A673 (cell line): ENCODE results near the gene TGDS. TPM values are rescaled to one million over a fixed set of nuclear protein-coding genes. Genes with fewer than 3 reads are reported as not detected.

ENCODE experiments used
- BruUV-seq: library from RNA; stranded (reverse); fragments of 400-500 nt; replicated peaks from 2 replicates; lab custom pipeline; 2021; lab: Mats Ljungman, UMichigan
- CTCF ChIA-PET: fragments of 300-600 bp; sonication (Branson Sonifier 250); formaldehyde crosslinking; loops from one replicate; lab custom pipeline; 2022; ENCODE audit warnings: antibody characterized with exemption; lab: Charles Lee
- POLR2A ChIA-PET: fragments of 300-600 bp; sonication (Branson Sonifier 250); formaldehyde crosslinking; loops from one replicate; lab custom pipeline; 2022; ENCODE audit warnings: antibody characterized with exemption; ENCODE audit not compliant: low non-redundant PET; lab: Charles Lee
- DNase-seq: peaks from one replicate; pipeline ENCODE4 v3.0.0-alpha.2; 2015; ENCODE audit warnings: low spot score
- H3K27ac ChIP-seq: fragments of 200-600 bp; sonication (generic); 2 replicates; pipeline ENCODE4 v1.5.1; 2016; ENCODE audit warnings: mixed run types, low read depth, mild to moderate bottlenecking, mixed read lengths, antibody characterized with exemption, low read length; ENCODE audit not compliant: poor library complexity, severe bottlenecking
- H3K27me3 ChIP-seq: fragments of 200-600 bp; sonication (generic); replicated peaks from 2 replicates; pipeline ENCODE4 v1.6.1; 2017; ENCODE audit warnings: mixed run types, low read depth, mild to moderate bottlenecking, mixed read lengths, antibody characterized with exemption, low read length; ENCODE audit not compliant: insufficient read depth, poor library complexity
- H3K36me3 ChIP-seq: fragments of 200-600 bp; sonication (generic); 2 replicates; pipeline ENCODE4 v1.6.1; 2016; ENCODE audit warnings: mixed run types, mild to moderate bottlenecking, mixed read lengths, antibody characterized with exemption, low read length; ENCODE audit not compliant: insufficient read depth, poor library complexity, severe bottlenecking
- H3K4me1 ChIP-seq: fragments of 200-600 bp; sonication (generic); 2 replicates; pipeline ENCODE4 v1.6.1; 2017; ENCODE audit warnings: mixed run types, mild to moderate bottlenecking, mixed read lengths, antibody characterized with exemption, low read length; ENCODE audit not compliant: insufficient read depth, poor library complexity, severe bottlenecking
- H3K4me3 ChIP-seq: fragments of 200-600 bp; sonication (generic); 2 replicates; pipeline ENCODE4 v1.5.1; 2016; ENCODE audit warnings: low read depth, mixed run types, mild to moderate bottlenecking, mixed read lengths, low read length; ENCODE audit not compliant: poor library complexity, severe bottlenecking
- H3K9me3 ChIP-seq: fragments of 200-600 bp; sonication (generic); 2 replicates; pipeline ENCODE4 v1.6.1; 2016; ENCODE audit warnings: mixed run types, low read depth, mild to moderate bottlenecking, mixed read lengths, antibody characterized with exemption, low read length; ENCODE audit not compliant: poor library complexity, severe bottlenecking
- CTCF ChIP-seq: fragments of 300-800, 200-600 bp; sonication (generic); conservative IDR thresholded peaks from 2 replicates; pipeline ENCODE4 v1.5.1; 2017; ENCODE audit warnings: low read depth, mild to moderate bottlenecking, antibody characterized with exemption, low read length, moderate library complexity, mixed read lengths
- EZH2 ChIP-seq: fragments of 200-600 bp; sonication (generic); IDR thresholded peaks from 2 replicates; pipeline ENCODE4 v1.6.1; 2017; ENCODE audit warnings: borderline replicate concordance, low read depth, mild to moderate bottlenecking, mixed read lengths, antibody characterized with exemption, low read length; ENCODE audit not compliant: poor library complexity, severe bottlenecking
- intact Hi-C: fragments of 100-400 bp; cut with micrococcal nuclease; formaldehyde crosslinking; loops from one replicate; pipeline ENCODE4 v1.10.0; 2022; ENCODE audit not compliant: unreplicated experiment
- total RNA-seq: library from RNA; stranded (reverse); gene quantifications from 2 replicates; pipeline ENCODE4 v1.2.3, GENCODE V29; 2021

TGDS gene
- total RNA-seq, 1 experiment from 2014 or later = 9.0 TPM

GRCh38 chr13:94585543-94586101 is 10.3 kb downstream of the TGDS start:
- Histone ChIP-seq H3K4me3 (no peak overlapping the region), H3K9me3 (no peaks in the 10 kb centered on the region), H3K27ac (no peak overlapping the region), H3K27me3 (no peaks in the 10 kb centered on the region), H3K4me1 (no peaks in the 10 kb centered on the region), H3K36me3 (peaks cover 23% of the 10 kb centered on the region)
- DNase-seq = no peak
- POLR2A ChIA-PET = no interaction called here
- TF ChIP-seq EZH2 = no peak
- no peak for TF ChIP-seq CTCF
- BruUV-seq = no TSS peak
- CTCF ChIA-PET = no interaction called here
- intact Hi-C loops = no loop called here

- no peak for DNase-seq
- ChIA-PET POLR2A (no interaction called here), CTCF (no interaction called here)
- no peak overlapping the region for H3K4me3 ChIP-seq
- H3K4me1 ChIP-seq = no peaks in the 10 kb centered on the region
- H3K36me3 ChIP-seq = peaks cover 35% of the 10 kb centered on the region
- intact Hi-C loops = no loop called here
- no peaks in the 10 kb centered on the region for H3K27me3 ChIP-seq
- H3K9me3 ChIP-seq = no peaks in the 10 kb centered on the region
- TF ChIP-seq EZH2 (no peak), CTCF (no peak)
- BruUV-seq = no TSS peak
- no peak overlapping the region for H3K27ac ChIP-seq
Measured at GRCh38 chr13:94583926-94584325, 12.0 kb downstream of the TGDS start.

- no peak for DNase-seq
- TF ChIP-seq EZH2 (no peak), CTCF (no peak)
- Histone ChIP-seq H3K9me3 (no peaks in the 10 kb centered on the region), H3K4me3 (no peak overlapping the region), H3K4me1 (no peaks in the 10 kb centered on the region), H3K27me3 (no peaks in the 10 kb centered on the region), H3K27ac (no peak overlapping the region), H3K36me3 (peaks cover 74% of the 10 kb centered on the region)
- CTCF ChIA-PET = no interaction called here
- POLR2A ChIA-PET = no interaction called here
- no TSS peak for BruUV-seq
- intact Hi-C loops = no loop called here
Measured at GRCh38 chr13:94579063-94579462, 16.9 kb downstream of the TGDS start.
